NCI-H2196 treated with DMSO at 0.1 percent for 48 hours (cell line): ENCODE data around the gene FRMD4A.

Source experiments
- DNase-seq: peaks from one replicate; lab custom pipeline; 2025; ENCODE audit not compliant: unreplicated experiment; lab: John Stamatoyannopoulos, UW

FRMD4A gene

GRCh38 chr10:14023673-14024328, 306.9 kb downstream of the FRMD4A start:
- no peak for DNase-seq

GRCh38 chr10:14022954-14023672, 307.6 kb downstream of the FRMD4A start:
- no peak for DNase-seq

GRCh38 chr10:14022052-14022451, 308.7 kb downstream of the FRMD4A start:
- DNase-seq = no peak

DNA sequence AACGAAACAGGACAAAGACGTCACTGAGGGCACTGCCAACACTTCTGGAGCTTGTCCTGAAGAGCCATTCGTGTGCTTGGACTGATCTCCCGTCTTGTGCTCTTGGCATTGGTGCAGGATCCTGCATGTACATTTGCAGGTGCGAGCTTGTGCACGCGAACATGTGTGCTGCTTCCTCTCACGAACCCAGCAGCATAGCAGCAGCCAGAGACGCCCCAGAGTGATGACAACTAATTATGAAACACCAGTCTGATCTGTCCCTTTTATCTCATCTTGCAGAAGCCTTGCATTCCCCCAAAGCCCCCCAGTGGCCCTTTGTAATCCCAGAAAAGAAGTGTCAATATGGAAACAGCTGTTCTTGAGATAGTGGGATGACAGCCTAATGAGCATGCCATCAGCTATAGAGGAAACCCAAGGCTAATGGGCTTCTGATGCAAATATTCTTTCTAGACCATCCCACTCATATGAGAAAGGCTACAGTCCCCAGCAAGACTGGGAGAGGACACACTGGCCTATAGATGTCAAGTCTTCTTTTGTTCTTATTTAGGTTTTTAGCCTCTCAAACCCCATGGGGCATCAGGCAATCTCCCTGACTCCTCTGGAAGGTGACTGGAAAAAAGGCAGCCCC, 310.6 kb downstream of the FRMD4A start:
- no peak for DNase-seq

DNA sequence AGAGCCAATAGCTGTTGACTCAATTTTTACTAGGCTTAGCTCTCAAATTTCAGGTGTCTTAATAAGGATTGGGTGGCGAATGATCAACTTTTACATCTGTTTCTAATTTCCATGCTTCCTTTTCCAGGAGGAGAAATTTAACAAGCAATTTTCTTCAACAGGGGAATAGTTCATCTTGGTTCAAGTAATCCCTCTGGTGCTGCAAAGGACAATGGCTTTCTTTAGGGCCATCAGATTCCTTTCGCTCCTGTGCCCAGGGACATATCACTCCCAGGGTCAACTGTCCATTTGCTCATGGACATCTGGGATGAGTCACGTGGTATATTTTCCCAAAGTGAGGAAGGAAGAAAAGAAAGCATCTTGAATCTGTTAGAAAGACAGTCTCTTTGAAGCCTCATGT, 313.3 kb downstream of the FRMD4A start:
- DNase-seq = no peak

GRCh38 chr10:14016931-14017333, 313.8 kb downstream of the FRMD4A start:
- DNase-seq = no peak

- DNase-seq = no peak
Measured at GRCh38 chr10:14016011-14016536, 314.6 kb downstream of the FRMD4A start.

GRCh38 chr10:14014423-14014822, 316.3 kb downstream of the FRMD4A start:
- DNase-seq = no peak

- no peak for DNase-seq
Measured at GRCh38 chr10:14010769-14011574, 319.8 kb downstream of the FRMD4A start.

GRCh38 chr10:14010101-14010558, 320.6 kb downstream of the FRMD4A start:
- no peak for DNase-seq

DNA sequence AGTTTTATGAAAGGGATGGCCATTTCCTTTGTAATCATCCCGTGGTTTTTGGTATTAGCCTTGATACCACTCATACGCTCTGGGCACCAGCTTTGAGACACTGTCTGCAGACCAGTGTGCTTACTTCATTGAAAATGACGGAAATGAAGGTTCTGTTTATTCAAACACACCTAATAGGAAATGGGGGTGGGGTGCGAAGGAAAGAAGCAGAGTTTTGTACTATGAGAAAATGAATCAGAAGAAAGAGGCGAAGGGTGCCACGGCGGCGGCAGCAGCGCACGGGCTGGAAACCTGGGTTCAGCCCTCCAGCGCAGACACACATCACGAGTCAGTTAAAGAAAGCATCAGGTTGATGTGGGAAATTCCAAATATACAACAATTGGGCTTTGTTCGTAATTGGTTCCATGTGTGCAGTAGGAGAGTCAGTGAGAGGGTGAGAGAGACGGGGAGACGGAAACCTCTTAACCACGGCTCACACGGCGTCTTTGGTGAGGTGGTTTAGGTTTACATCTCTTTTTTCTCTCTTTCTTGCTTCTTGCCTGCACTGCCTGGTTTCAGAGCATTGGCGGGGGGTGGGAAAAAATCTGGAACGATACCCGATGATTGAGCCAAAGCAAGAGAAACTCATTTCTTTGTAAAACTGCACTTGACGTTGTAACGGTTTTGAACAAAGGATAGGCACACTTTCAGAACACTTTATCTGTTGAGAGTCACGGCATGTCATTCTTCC, 321.2 kb downstream of the FRMD4A start:
- no peak for DNase-seq

- no peak for DNase-seq
Measured at GRCh38 chr10:14008740-14009080, 322.0 kb downstream of the FRMD4A start.

GRCh38 chr10:14004536-14004935, 326.2 kb downstream of the FRMD4A start:
- DNase-seq = no peak

GRCh38 chr10:14003517-14004184, 327.1 kb downstream of the FRMD4A start:
- DNase-seq = no peak

- no peak for DNase-seq
Measured at GRCh38 chr10:14001298-14002040, 329.3 kb downstream of the FRMD4A start.

- no peak for DNase-seq
Measured at GRCh38 chr10:13998163-13998835, 332.4 kb downstream of the FRMD4A start.

DNA sequence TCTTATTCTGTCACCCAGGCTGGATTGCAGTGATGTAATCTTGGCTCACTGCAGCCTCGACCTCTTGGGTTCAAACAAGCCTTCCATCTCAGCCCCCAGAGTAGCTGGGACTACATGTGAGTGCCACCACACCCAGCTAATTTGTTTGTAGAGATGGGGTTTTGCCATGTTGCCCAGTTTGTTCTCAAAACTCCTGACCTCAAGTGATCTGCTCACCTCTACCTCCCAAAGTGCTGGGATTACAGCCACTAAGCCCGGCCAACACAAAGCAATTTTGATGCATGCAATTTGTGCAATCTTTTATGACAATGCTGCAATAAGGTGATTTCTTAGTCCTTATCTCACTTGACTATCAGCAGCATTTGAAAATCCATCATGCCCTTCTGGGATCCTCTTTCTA, 333.1 kb downstream of the FRMD4A start:
- no peak for DNase-seq

DNA sequence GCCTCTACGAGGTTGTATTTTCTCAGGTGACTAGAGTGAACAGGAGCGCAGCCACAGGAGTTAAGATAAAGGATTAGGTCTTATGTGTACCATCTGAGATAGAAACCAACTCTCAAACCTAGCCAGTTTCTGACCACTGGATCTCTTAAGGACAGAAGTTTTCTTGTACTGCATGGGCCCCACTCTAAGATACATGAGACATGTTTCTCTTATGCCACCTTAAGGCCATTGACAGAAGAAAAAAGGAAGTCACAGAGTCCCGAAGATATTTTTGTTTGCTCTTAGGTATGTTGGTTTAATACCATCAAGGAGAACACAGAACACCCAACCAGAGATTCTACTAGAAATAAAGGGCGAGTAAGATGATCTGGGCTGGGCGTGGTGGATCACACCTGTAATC, 335.8 kb downstream of the FRMD4A start:
- DNase-seq = no peak

DNA sequence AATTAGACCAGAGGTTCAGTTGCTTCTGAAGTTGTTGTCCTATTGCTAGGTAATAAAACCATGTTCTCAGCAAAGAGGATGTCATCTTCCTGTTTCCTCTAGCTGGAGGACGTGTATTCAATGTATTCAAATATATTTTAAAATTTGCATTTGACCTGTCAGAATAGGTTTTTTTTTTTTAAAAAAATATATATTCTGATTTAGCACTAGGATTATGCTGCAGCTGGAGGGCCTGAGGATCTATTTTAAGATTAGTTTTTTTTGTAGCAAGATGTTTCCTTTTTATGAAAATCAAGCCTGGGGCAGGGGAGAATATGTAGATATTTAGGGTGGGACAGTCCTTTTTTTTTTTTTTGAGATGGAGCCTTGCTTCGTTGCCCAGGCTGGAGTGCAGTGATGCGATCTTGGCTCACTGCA, 337.0 kb downstream of the FRMD4A start:
- no peak for DNase-seq
